Measurements from ENCODE around the gene GSTA3.
A peak's percentile ranks its signal among the peaks of the same experiment; 100 is the strongest.
"Not testable (repeated sequence)": the region's sequence is repeated elsewhere in the genome, so short reads cannot be mapped to it uniquely, and the experiment has no call there.

The GSTA3 gene

DNA sequence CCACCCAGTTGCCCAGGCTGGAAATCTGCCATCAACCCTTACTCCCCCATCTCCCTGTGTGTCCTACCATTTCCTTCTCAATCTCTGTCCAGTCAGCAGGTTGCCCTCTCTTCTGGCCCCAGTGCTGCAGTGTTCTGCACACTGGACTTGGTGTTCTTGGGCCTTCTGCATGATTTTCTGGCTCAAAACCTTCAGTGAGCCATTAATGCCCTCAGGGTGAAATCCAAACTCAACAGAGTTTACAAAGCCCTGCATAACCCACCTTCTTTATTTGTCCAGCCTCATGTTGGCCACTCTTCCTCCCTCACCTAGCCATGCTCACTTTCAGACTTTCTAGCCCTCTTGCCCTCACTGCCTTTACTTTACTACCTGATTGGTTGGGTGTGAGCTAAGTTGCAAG, 5.0 kb upstream of the GSTA3 start:
- Histone ChIP-seq H3K4me1 (peaks cover 2% of the 10 kb centered on the region; the same call in 1 of the 2 replicates), H3K4me3 (ENCODE audit: low read depth, low read length) (no peak overlapping the region), H3K27me3 (no peaks in the 10 kb centered on the region), H3K9me3 (no peaks in the 10 kb centered on the region), H3K36me3 (no peaks in the 10 kb centered on the region)
- TF ChIP-seq, protein P1, sequence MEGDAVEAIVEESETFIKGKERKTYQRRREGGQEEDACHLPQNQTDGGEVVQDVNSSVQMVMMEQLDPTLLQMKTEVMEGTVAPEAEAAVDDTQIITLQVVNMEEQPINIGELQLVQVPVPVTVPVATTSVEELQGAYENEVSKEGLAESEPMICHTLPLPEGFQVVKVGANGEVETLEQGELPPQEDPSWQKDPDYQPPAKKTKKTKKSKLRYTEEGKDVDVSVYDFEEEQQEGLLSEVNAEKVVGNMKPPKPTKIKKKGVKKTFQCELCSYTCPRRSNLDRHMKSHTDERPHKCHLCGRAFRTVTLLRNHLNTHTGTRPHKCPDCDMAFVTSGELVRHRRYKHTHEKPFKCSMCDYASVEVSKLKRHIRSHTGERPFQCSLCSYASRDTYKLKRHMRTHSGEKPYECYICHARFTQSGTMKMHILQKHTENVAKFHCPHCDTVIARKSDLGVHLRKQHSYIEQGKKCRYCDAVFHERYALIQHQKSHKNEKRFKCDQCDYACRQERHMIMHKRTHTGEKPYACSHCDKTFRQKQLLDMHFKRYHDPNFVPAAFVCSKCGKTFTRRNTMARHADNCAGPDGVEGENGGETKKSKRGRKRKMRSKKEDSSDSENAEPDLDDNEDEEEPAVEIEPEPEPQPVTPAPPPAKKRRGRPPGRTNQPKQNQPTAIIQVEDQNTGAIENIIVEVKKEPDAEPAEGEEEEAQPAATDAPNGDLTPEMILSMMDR (IDR thresholded peaks at IDR 0.05; ENCODE audit: low read depth, low read length): no peak
- no peak for DNase-seq

DNA sequence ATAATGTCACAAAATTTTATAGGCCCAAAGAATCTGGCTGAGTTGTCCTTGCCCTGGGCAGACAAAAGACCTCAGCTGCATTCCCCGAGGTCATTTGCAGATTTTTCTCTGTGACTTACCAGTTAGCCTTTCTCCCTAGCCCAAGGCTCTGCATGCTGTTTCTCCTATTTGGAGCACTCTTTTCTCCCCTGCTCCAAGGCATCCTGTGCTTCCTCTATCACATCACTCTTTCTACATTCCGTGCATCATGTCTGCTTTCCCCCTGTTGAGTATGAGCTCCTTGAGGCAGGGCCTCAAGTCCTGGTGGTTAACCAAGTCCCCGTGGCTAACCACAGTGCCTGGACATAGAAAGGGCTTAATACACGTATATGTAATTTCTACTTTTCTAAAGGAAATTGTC, 593 bp upstream of the GSTA3 start:
- TF ChIP-seq, protein P1 (IDR thresholded peaks at IDR 0.05; ENCODE audit: low read depth, low read length): no peak
- H3K27me3 ChIP-seq: no peaks in the 10 kb centered on the region
- no peak for DNase-seq

DNA sequence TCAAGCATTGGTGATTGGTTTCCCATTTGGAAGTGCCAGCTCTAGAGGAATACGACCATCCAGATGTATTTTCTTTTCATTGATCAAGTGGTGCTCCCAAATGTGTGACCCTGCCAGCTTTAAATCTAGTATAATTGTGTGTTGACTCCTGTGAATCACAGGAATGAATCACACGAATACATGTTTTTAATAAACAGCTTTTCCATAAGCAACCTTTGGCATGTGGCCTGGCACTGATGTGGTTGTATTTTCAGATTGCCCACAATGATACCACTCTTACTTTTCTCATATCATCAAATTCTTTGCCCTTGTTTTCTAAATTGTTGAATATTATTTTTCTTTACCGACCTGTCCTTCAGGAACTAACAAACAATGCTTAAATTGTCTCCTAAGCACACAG, 367 bp downstream of the GSTA3 start:
- no peaks in the 10 kb centered on the region for H3K27me3 ChIP-seq
- DNase-seq: no peak
- H3K4me3 ChIP-seq (ENCODE audit: low read depth, low read length): no peak overlapping the region
- H3K4me1 ChIP-seq: peaks cover 7% of the 10 kb centered on the region; the same call in 1 of the 2 replicates
- TF ChIP-seq, protein P1 (IDR thresholded peaks at IDR 0.05; ENCODE audit: low read depth, low read length): no peak
- H3K36me3 ChIP-seq: no peaks in the 10 kb centered on the region
- no peaks in the 10 kb centered on the region for H3K9me3 ChIP-seq

More for the DNA sequence above, 593 bp upstream of the GSTA3 start:
- Histone ChIP-seq H3K9me3 (no peaks in the 10 kb centered on the region), H3K36me3 (no peaks in the 10 kb centered on the region), H3K4me3 (ENCODE audit: low read depth, low read length) (no peak overlapping the region), H3K4me1 (peaks cover 7% of the 10 kb centered on the region; the same call in 1 of the 2 replicates)

DNA sequence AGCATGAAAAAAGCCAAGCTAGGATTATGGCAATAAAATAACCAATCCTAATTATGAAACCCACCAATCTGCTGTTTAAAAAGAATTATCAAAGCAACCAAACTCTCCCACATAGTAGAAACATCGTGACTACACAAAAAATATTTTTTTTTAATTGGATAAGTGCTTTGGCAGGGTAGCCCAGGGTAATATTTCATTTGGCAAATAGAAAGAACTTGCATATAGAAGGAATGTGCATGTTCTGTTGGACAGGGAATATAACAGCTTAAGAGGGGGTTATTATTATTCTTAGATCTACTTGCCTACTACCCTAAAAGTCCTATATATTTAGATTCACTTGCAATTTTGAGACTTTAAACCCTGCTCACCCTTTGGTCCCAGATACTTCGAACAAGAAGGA, 972 bp downstream of the GSTA3 start:
- no peaks in the 10 kb centered on the region for H3K27me3 ChIP-seq
- no peaks in the 10 kb centered on the region for H3K9me3 ChIP-seq
- no peak overlapping the region for H3K4me3 ChIP-seq (ENCODE audit: low read depth, low read length)
- TF ChIP-seq, protein P1 (IDR thresholded peaks at IDR 0.05; ENCODE audit: low read depth, low read length): no peak
- H3K4me1 ChIP-seq: peaks cover 7% of the 10 kb centered on the region; the same call in 1 of the 2 replicates
- DNase-seq: no peak
- H3K36me3 ChIP-seq: no peaks in the 10 kb centered on the region

DNA sequence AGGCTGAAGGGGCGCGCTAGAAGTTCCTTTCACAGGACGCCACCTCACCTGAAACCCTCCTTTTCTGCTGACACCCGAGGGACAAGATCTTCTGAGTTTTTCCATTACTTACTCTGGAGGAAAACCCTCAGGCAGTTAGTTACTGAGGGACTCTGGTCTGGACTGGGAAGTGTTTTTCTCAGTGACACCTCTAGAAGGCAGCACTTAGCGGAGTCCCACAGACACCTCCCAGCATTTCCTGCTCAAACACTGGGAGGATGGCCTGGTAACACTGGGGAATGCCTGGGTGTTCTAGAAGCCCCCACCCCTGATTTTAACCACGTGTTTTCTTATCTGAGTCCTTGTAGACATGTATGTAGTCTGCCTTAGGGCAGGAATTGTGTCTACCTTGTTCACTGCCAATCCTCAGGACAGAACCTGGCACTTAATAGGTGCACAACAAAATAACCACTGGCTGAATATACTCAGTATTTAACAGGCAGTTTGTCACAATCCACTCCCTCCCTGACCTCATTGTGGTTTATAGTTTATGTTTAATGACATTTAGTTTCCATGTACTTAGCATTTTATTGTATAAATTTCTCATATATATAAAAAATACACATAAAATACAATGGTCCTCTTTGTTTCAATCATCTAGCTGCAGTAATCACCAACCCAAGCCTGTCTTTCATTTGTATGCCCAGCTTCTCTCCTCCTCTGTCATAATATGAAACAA, 4.8 kb downstream of the GSTA3 start:
- H3K9me3 ChIP-seq: no peaks in the 10 kb centered on the region
- H3K4me1 ChIP-seq: peaks cover 7% of the 10 kb centered on the region; the same call in 1 of the 2 replicates
- no peak for DNase-seq
- H3K27me3 ChIP-seq: no peaks in the 10 kb centered on the region
- H3K36me3 ChIP-seq: no peaks in the 10 kb centered on the region
- no peak overlapping the region for H3K4me3 ChIP-seq (ENCODE audit: low read depth, low read length)
- TF ChIP-seq, protein P1 (IDR thresholded peaks at IDR 0.05; ENCODE audit: low read depth, low read length): peak; percentile 38

DNA sequence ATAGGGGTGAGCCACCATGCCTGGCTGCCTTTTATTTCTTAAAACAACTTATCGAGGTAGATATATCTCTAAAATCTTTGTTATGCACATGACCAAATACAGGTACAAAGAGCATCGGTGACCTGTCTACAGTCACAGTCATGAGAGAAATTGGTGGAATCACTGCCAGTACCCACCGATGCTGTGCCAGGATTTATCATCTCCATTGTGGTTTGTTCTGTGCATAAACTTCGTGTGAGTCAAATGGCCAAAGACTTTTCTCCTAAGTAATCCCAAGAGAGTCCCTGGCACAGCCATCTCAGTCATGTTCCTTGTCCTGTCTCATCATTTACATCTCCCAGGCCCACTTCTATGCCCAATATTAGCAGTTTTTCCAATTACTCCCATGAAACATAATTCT, 9.0 kb downstream of the GSTA3 start:
- H3K27me3 ChIP-seq: no peaks in the 10 kb centered on the region
- DNase-seq: no peak
- H3K9me3 ChIP-seq: no peaks in the 10 kb centered on the region
- TF ChIP-seq, protein P1 (IDR thresholded peaks at IDR 0.05; ENCODE audit: low read depth, low read length): no peak
- H3K4me1 ChIP-seq: no peaks in the 10 kb centered on the region
- H3K4me3 ChIP-seq (ENCODE audit: low read depth, low read length): no peak overlapping the region
- no peaks in the 10 kb centered on the region for H3K36me3 ChIP-seq

DNA sequence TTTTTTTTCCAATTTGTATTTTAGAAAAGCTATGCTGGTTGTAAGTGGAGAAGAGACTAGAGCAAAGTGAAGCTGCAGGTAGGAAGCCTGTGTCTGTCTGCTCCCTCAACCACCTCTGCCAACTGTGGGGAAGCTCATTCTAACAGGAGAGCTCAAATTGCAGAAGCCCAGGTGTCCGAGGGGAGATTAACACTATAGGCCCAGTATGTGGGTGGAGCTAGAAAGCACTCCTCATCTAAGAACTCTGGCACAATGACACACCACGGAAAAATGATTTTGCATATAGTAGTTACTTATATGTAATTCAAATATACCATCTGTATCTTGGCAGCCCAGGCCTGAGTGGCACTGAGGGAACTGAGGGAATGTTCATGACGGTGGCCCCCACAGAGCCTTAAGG, 13.7 kb downstream of the GSTA3 start:
- not testable (repeated sequence) for H3K9me3 ChIP-seq; H3K4me3 ChIP-seq (ENCODE audit: low read depth, low read length); H3K27me3 ChIP-seq; H3K4me1 ChIP-seq; H3K36me3 ChIP-seq; DNase-seq
